Measurements from ENCODE around the gene CERS3. TPM values are rescaled to one million over a fixed set of nuclear protein-coding genes. Genes with fewer than 3 reads are reported as not detected.

Gene CERS3
- total and polyA plus RNA-seq, 2 of the 4 experiments (the other 2 are of a cell fraction) = not detected

- Histone ChIP-seq H2BK20ac (ENCODE audit: low read depth, low read length) (no peak overlapping the region), H2BK15ac (ENCODE audit: low read depth, low read length) (no peak overlapping the region), H3K9me3 (ENCODE audit: control insufficient read depth, insufficient read depth, low read length) (0 out of 2 replicates have a peak, but pooled peaks cover 3% of the 10 kb centered on the region), H3K36me3 (ENCODE audit: control insufficient read depth, insufficient read depth, low read length) (no peaks in the 10 kb centered on the region), H2BK5ac (ENCODE audit: low read depth, low read length, poor library complexity, severe bottlenecking) (no peak overlapping the region), H3K4me2 (ENCODE audit: low read depth, low read length) (no peak overlapping the region), H3K18ac (ENCODE audit: low read depth, low read length) (no peak overlapping the region), H3K4ac (ENCODE audit: low read depth, low read length) (no peak overlapping the region), H3K27ac (ENCODE audit: insufficient read depth, low read length) (no peak overlapping the region), H3K4me1 (ENCODE audit: control insufficient read depth, insufficient read depth, low read length) (no peaks in the 10 kb centered on the region), H3K56ac (ENCODE audit: extremely low read depth, insufficient read depth, low read length) (no peak overlapping the region), H3K14ac (replicated peaks; ENCODE audit: low read depth, low read length) (no peak overlapping the region), H3K4me3 (ENCODE audit: insufficient read depth, low read depth, low read length) (no peak overlapping the region), H3K23ac (ENCODE audit: low read depth, low read length) (no peak overlapping the region), H4K91ac (ENCODE audit: insufficient read depth, low read depth, low read length) (no peak overlapping the region), H3K9ac (ENCODE audit: low read depth, low read length) (no peak overlapping the region), H3K79me1 (ENCODE audit: low read depth in 1 of 2, low read length in 2 of 2) (no peaks in the 10 kb centered on the region), H4K20me1 (ENCODE audit: insufficient read depth, low read length) (no peaks in the 10 kb centered on the region), H4K8ac (ENCODE audit: low read depth in 2 of 2, low read length in 2 of 2) (no peak overlapping the region), H2AK9ac (replicated peaks; ENCODE audit: low read depth, low read length, poor library complexity) (no peak overlapping the region), H2AFZ (replicated peaks; ENCODE audit: low read length, poor library complexity) (no peak overlapping the region), H2AK5ac (ENCODE audit: low read depth, low read length) (no peak overlapping the region), H2BK120ac (ENCODE audit: low read depth, low read length) (no peak overlapping the region), H3K9me1 (ENCODE audit: insufficient read depth, low read length) (no peaks in the 10 kb centered on the region), H4K5ac (ENCODE audit: low read depth, low read length) (no peak overlapping the region), H3K27me3 (ENCODE audit: control insufficient read depth, insufficient read depth, low read length) (no peaks in the 10 kb centered on the region)
- CTCF ChIA-PET = interaction anchor here (0.6 kb wide), 1 partner anchor 20 kb away, joined by 3 read pairs; no protein-coding TSS in a partner anchor
- DNase-seq = no peak
- BruUV-seq (replicated peaks) = no TSS peak
- POLR2A ChIA-PET (ENCODE audit: unreplicated experiment) = no interaction called here
- WGBS, 2 experiments (ENCODE audit: extremely low coverage in 2 of 2, insufficient read length in 1 of 2) = 40% methylated on average over 1 of the region's 5 CpGs; no CpG with 5 or more reads in 1 of the 2 experiments
- dilution Hi-C loops (cut with HindIII; ENCODE audit: low sequenced_read_pairs, unreplicated experiment) (no loop called here), intact Hi-C loops (cut with micrococcal nuclease) (no loop called here), in situ Hi-C loops (cut with MboI; ENCODE audit: low sequenced_read_pairs) (no loop called here)
- TF ChIP-seq POLR2A (IDR thresholded peaks at IDR 0.05; ENCODE audit: low read depth, low read length) (no peak), CHD1 (IDR thresholded peaks at IDR 0.05; ENCODE audit: low read depth, low read length) (no peak), MAFK (IDR thresholded peaks at IDR 0.05; ENCODE audit: low read depth, low read length) (no peak), RFX5 (IDR thresholded peaks at IDR 0.05; ENCODE audit: low read depth, low read length) (no peak)
- no peak for ATAC-seq (ENCODE audit: low read depth)
Measured at GRCh38 chr15:100547961-100548360, 19.2 kb upstream of the CERS3 start.
